PFSK-1 (cell line): ENCODE data around the gene PQBP1.

Source experiments
- REST ChIP-seq, 2 experiments: IDR thresholded peaks; 2 replicates each; pipeline versions ENCODE4 v1.6.1 to v1.8.0; 2011 to 2012; ENCODE audit warnings: low read depth in 2 of 2, low read length in 2 of 2, control low read depth in 1 of 2, inconsistent platforms in 1 of 2, mild to moderate bottlenecking in 1 of 2, moderate library complexity in 1 of 2; ENCODE audit not compliant: insufficient read depth in 1 of 2
- TAF1 ChIP-seq: IDR thresholded peaks from 2 replicates; pipeline ENCODE4 v1.6.1; 2012; ENCODE audit warnings: low read length, control low read depth, borderline replicate concordance; ENCODE audit not compliant: insufficient read depth

- TF ChIP-seq REST (IDR thresholded peaks at IDR 0.05; ENCODE audit: insufficient read depth in 1 of 2, low read depth in 2 of 2, low read length in 2 of 2) (no peak), TAF1 (no peak)
These were observed 30.1 kb downstream of the PQBP1 start for GRCh38 chrX:48927736-48928382.
